HG03354 (cell line): ENCODE results near the gene HDAC8.
"Not testable (repeated sequence)": the region's sequence is repeated elsewhere in the genome, so short reads cannot be mapped to it uniquely, and the experiment has no call there.

ENCODE experiments used
- ATAC-seq: cut with Tn5 transposase; IDR thresholded peaks from one replicate; pipeline ENCODE4 v1.9.1; 2021; ENCODE audit warnings: mild to moderate bottlenecking; ENCODE audit not compliant: unreplicated experiment, poor library complexity, severe bottlenecking

The HDAC8 gene

GRCh38 chrX:72572248-72573157 is at the start of gene HDAC8:
HDAC8 (minus strand) TSS chrX:72572843; CDS start chrX:72572761, 82 bp downstream.
- peak; percentile 97 for ATAC-seq

- ATAC-seq: peak; percentile 90
These were observed 49.2 kb upstream of the HDAC8 start for GRCh38 chrX:72621625-72622485.

- ATAC-seq: no peak
These were observed 48.5 kb upstream of the HDAC8 start for GRCh38 chrX:72621163-72621562.

GRCh38 chrX:72620550-72621145 is 48.0 kb upstream of the HDAC8 start:
- ATAC-seq: no peak

GRCh38 chrX:72609313-72609712 is 36.7 kb upstream of the HDAC8 start:
- ATAC-seq: no peak

- no peak for ATAC-seq
These were observed 32.1 kb upstream of the HDAC8 start for GRCh38 chrX:72604705-72605104.

- no peak for ATAC-seq
These were observed 31.5 kb upstream of the HDAC8 start for GRCh38 chrX:72604112-72604511.

- ATAC-seq: not testable (repeated sequence)
These were observed 18.4 kb upstream of the HDAC8 start for GRCh38 chrX:72591038-72591437.

- no peak for ATAC-seq
These were observed 11.5 kb upstream of the HDAC8 start for GRCh38 chrX:72584163-72584562.

GRCh38 chrX:72576141-72576894 is 3.7 kb upstream of the HDAC8 start:
- ATAC-seq: no peak

GRCh38 chrX:72573158-72573511 is 492 bp upstream of the HDAC8 start:
- peak; percentile 27 for ATAC-seq

- ATAC-seq: no peak
These were observed 2.9 kb downstream of the HDAC8 start for GRCh38 chrX:72569786-72570185.

- ATAC-seq: no peak
These were observed 4.1 kb downstream of the HDAC8 start for GRCh38 chrX:72568406-72569092.

GRCh38 chrX:72566448-72566847 is 6.2 kb downstream of the HDAC8 start:
- ATAC-seq: no peak

- ATAC-seq: not testable (repeated sequence)
These were observed 13.0 kb downstream of the HDAC8 start for GRCh38 chrX:72559655-72560054.

GRCh38 chrX:72554448-72555140 is 18.0 kb downstream of the HDAC8 start:
- no peak for ATAC-seq

GRCh38 chrX:72552443-72552842 is 20.2 kb downstream of the HDAC8 start:
- not testable (repeated sequence) for ATAC-seq

- ATAC-seq: no peak
These were observed 26.7 kb downstream of the HDAC8 start for GRCh38 chrX:72545990-72546389.
